NCI-H460 (cell line): ENCODE measurements around the gene EBI3. TPM values are rescaled to one million over a fixed set of nuclear protein-coding genes. Genes with fewer than 3 reads are reported as not detected.
"Not testable (repeated sequence)": the region's sequence is repeated elsewhere in the genome, so short reads cannot be mapped to it uniquely, and the experiment has no call there.

ENCODE experiments used
- DNase-seq: peaks from one replicate; pipeline ENCODE4 v3.0.0-alpha.2; 2016; ENCODE audit warnings: low read depth; ENCODE audit errors: extremely low read depth
- total RNA-seq: library from RNA; depleted of rRNA; stranded (reverse); fragments of >200 nt; shearing (Covaris generic); gene quantifications from 2 replicates; pipeline ENCODE4 v1.2.3, GENCODE V29; 2014; rRNA removed

Gene EBI3
- total RNA-seq, 1 experiment from 2014 or later: 0.30 TPM

- not testable (repeated sequence) for DNase-seq
Measured at GRCh38 chr19:4274321-4274686, 45.0 kb downstream of the EBI3 start.

- DNase-seq: no peak
Measured at GRCh38 chr19:4277191-4277696, 47.9 kb downstream of the EBI3 start.

GRCh38 chr19:4278010-4278409 is 48.7 kb downstream of the EBI3 start:
- no peak for DNase-seq

GRCh38 chr19:4278419-4279266 is 49.3 kb downstream of the EBI3 start, which contains the start of gene SHD:
Gene SHD, plus strand, starts transcription at chr19:4279266. Its CDS starts 798 bp downstream, at chr19:4280064.
- DNase-seq: no peak

- DNase-seq: no peak
Measured at GRCh38 chr19:4279267-4279529, 49.9 kb downstream of the EBI3 start.

- DNase-seq: no peak
Measured at GRCh38 chr19:4279530-4280422, 50.5 kb downstream of the EBI3 start.

- DNase-seq: peak; percentile 12
Measured at GRCh38 chr19:4284176-4284958, 55.0 kb downstream of the EBI3 start.

- no peak for DNase-seq
Measured at GRCh38 chr19:4284974-4285373, 55.7 kb downstream of the EBI3 start.

- not testable (repeated sequence) for DNase-seq
Measured at GRCh38 chr19:4286141-4286540, 56.8 kb downstream of the EBI3 start.

Other genes starting within 250 kb of the EBI3 start
- gene EEF2, start 244.1 kb upstream of the EBI3 start, total RNA-seq: 2,185 and 2,326 TPM in 2 replicates
- 14.2 and 29.8 TPM in 2 replicates for gene PIAS4, start 221.8 kb upstream of the EBI3 start, total RNA-seq
- gene ZBTB7A, start 162.6 kb upstream of the EBI3 start, total RNA-seq: 12.2 and 14.1 TPM in 2 replicates
- gene MAP2K2, start 105.4 kb upstream of the EBI3 start, total RNA-seq: 154 and 184 TPM in 2 replicates
- not detected in 2 replicates for gene CREB3L3, start 75.9 kb upstream of the EBI3 start, total RNA-seq
- 13.9 and 14.8 TPM in 2 replicates for gene SIRT6, start 47.0 kb upstream of the EBI3 start, total RNA-seq
- 0.20 and 0.37 TPM in 2 replicates for gene ANKRD24, start 46.8 kb upstream of the EBI3 start, total RNA-seq
- gene YJU2, start 17.6 kb downstream of the EBI3 start, total RNA-seq: 13.9 and 15.7 TPM in 2 replicates
- gene SHD, start 49.7 kb downstream of the EBI3 start, total RNA-seq: not detected in 2 replicates
- not detected in 2 replicates for gene TMIGD2, start 72.9 kb downstream of the EBI3 start, total RNA-seq
- gene FSD1, start 75.1 kb downstream of the EBI3 start, total RNA-seq: not detected in 2 replicates
- 2.6 TPM in 2 replicates for gene STAP2, start 109.3 kb downstream of the EBI3 start, total RNA-seq
- 2.3 and 3.5 TPM in 2 replicates for gene MPND, start 114.0 kb downstream of the EBI3 start, total RNA-seq
- gene SH3GL1, start 171.0 kb downstream of the EBI3 start, total RNA-seq: 31.1 and 36.6 TPM in 2 replicates
- gene CHAF1A, start 173.1 kb downstream of the EBI3 start, total RNA-seq: 10.8 and 13.1 TPM in 2 replicates
- 31.6 and 51.2 TPM in 2 replicates for gene UBXN6, start 228.3 kb downstream of the EBI3 start, total RNA-seq
- gene HDGFL2, start 242.8 kb downstream of the EBI3 start, total RNA-seq: 15.1 and 15.6 TPM in 2 replicates